IPS DF 4.7 (cell line): ENCODE data around the gene NAT9.

Experiments used
- DNase-seq: peaks from one replicate; pipeline ENCODE4 v3.0.0-alpha.2; 2013; ENCODE audit warnings: low spot score; ENCODE audit errors: extremely low read depth

NAT9 gene

DNA sequence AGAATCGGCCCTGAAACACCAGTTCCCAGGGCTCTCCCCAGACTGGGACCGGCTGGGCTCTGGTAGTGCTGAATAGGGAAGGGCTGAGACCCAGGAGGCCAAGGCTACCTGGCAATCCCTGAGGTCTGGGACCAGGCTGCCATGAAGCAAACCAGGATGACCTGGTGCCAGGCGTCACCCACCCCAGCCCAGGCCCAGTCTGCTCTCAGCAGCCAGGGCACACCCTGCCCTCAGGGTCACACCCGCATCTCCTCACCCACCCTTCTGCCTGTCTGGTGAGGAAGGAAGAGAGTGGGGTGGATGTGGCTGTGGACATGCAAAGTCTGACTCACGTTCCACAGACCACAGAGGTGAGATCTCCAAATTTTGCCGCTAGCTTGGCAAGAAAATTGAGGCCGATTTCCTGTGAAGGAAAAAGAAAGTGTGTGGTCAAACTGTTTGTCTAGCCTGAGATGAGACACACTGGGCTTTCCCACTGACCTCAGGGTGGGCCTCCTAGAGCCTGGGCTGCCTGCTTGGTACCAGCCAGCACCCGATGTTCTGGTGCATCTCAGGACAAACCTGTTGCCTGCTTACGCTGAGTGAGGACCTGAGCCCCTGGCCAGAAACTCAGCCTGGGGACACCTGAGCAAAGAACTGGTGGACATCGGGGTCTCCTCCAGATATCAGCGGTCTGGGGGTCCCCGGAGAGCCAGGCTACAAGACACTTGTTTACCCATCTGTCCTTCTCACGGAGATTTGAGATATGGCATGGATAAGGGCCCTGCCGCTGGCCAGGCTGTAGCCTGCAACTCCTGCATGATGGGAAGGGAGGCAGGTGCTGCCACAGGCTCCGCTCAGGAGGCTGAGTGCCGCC is 45.4 kb downstream of the NAT9 start:
- DNase-seq: no peak

DNA sequence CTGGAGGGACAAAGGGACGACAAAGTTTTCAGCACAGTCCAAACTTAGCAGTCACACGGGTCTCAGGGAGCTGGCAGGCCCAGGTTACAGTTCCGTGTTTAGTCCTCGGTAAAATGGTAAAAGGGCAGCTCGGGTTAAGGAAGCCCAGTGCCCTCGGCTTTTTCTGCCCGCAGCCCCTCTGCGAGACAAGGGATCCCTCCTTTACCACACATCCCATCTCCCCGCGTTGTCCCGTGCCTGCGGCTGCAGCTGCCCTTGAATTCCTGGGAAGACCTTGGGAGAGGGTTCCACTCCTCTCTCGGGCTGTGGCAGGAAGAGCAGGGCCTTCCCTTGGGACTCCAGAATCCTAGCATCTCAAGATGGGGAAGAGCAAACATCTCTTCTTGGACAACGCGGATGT is 46.3 kb downstream of the NAT9 start:
- no peak for DNase-seq

DNA sequence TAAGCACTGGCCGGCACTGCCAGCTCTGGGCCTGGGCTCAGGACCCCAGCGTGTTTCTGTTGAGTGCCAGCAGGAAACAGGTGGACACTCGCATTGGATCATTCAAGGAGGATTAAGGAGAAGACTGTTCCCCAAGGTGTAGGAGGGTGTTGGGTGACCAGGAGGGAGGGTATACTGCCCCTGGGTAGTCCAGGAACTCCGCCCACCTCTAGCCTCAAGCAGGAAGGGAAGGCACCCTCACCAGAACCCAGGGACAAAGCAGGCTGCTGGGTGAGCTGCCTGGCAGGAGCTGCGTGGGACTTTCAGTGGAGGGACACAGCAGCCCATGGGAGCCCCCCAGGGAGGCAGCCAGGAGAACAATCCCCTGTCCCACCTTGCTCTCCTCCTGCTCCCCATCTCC is 46.8 kb downstream of the NAT9 start:
- DNase-seq: no peak

DNA sequence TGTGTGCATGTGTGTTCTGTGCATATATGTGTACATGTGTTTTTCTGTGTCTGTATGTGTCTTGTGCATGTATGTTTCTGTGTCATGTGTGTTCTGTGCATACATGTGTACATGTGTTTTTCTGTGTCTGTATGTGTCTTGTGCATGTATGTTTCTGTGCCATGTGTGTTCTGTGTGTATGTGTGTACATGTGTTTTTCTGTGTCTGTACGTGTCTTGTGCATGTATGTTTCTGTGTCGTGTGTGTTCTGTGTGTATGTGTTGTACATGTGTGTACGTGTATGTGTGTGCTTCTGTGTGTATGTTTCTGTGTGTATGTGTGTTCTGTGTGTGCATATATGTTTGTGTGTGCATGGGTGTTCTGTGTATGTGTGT is 47.5 kb downstream of the NAT9 start:
- no peak for DNase-seq

DNA sequence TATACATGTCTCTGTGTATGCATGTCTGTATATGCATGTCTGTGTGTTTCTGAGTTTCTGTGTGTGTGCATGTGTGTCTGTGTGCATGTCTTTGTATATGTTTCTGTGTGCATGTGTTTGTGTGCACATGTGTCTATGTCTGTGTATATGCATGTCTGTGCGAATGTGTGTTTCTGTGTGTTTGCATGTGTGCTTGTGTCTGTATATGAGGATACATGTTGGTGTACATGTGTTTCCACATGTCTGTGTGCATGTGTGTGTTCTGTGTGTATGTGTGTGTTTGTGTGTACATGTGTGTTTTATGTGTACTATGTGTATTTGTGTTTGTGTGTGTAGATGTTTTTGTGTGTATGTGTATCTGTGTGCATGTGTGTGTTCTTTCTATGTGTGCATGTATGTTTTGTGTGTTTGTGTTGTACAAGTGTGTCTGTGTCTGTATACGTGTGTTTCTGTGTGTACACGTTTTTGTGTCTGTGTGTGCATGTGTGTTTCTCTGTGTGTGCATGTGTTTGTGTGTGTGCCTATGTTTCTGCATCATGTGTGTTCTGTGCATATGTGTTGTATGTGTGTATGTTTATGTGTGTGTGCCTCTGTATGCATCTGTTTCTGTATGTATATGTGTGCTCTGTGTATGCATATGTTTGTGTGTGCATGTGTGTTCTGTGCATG is 48.0 kb downstream of the NAT9 start:
- DNase-seq: no peak

DNA sequence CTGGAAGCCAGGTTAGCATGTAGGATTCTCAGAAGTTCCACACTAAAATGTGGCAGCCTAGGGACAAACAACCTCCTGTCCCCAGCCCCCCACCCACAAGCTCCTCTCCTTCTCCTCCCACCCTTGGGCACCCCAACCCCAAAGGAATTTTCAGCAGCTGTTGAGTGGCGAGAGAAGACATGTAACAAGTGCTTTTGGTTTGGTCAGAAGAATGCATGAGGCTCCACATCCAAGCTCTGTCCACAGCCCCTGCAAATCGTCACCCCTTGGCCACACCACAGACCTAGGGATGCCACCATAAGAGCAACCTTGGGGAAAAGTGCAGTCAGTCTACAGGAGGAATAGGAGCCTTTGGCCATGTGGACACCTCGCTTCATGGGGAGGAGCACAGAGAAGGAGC is 51.0 kb downstream of the NAT9 start:
- no peak for DNase-seq

DNA sequence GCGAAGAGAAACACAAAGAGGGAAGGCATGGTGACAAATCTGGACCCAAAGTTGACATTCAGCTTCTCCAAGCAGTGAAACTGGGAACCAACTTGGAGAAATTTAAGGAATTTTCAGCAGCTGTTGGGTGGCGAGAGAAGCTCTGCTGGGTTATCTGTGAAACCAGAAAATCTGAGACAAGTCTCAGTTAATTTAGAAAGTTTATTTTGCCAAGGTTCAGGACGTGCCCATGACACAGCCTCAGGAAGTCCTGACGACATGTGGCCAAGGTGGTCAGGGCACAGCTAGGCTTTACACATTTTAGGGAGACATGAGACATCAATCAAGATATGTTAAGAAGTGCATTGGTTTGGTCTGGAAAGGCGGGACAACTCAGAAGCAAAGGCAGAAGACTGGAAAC is 52.3 kb downstream of the NAT9 start:
- DNase-seq: no peak

DNA sequence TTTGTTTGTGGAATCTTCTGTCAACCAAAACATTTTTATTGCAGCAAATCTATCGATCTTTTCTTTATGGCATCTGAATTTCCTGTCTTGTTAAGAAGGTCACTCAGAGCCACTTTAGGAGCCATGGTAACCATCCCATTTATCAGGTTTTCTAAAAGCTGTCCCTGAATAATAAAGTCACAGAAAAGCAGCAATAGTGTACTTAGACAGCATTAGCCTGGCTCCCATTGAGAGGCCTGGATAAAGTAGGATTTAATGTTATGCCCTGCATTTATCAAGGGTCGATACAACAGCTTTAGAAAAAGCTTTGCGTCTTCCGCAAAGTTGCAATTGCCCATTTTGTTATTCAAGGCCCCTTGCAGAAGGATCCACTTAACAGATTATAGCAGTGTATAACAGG is 53.4 kb downstream of the NAT9 start:
- no peak for DNase-seq
